NCI-H2107 treated with DMSO at 0.1 percent for 48 hours (cell line): Measurements from ENCODE around the gene DOCK4.
"Not testable (repeated sequence)": the region's sequence is repeated elsewhere in the genome, so short reads cannot be mapped to it uniquely, and the experiment has no call there.

Experiments used
- DNase-seq: peaks from one replicate; lab custom pipeline; 2025; ENCODE audit not compliant: unreplicated experiment; lab: John Stamatoyannopoulos, UW

DOCK4 gene

GRCh38 chr7:112206238-112206990, at the start of gene DOCK4, which contains the start of gene ZNF277:
TSS of gene DOCK4 (minus strand) at chr7:112206399. CDS start at chr7:112206138, 261 bp downstream.
TSS of gene ZNF277 (plus strand) at chr7:112206695. CDS start at chr7:112206717, 22 bp downstream.
- peak; percentile 99 for DNase-seq

- no peak for DNase-seq
These were observed 49.2 kb upstream of the DOCK4 start for GRCh38 chr7:112255388-112255720.

GRCh38 chr7:112254709-112255387, 48.6 kb upstream of the DOCK4 start:
- DNase-seq, result no peak

- DNase-seq, result no peak
These were observed 48.0 kb upstream of the DOCK4 start for GRCh38 chr7:112254156-112254555.

- DNase-seq, result no peak
These were observed 46.5 kb upstream of the DOCK4 start for GRCh38 chr7:112252691-112253090.

GRCh38 chr7:112252141-112252540, 45.9 kb upstream of the DOCK4 start:
- DNase-seq, result no peak

GRCh38 chr7:112249967-112250366, 43.8 kb upstream of the DOCK4 start:
- DNase-seq, result not testable (repeated sequence)

GRCh38 chr7:112248598-112248997, 42.4 kb upstream of the DOCK4 start:
- DNase-seq, result no peak

GRCh38 chr7:112238852-112239610, 32.8 kb upstream of the DOCK4 start:
- no peak for DNase-seq

GRCh38 chr7:112238330-112238729, 32.1 kb upstream of the DOCK4 start:
- DNase-seq, result no peak

- DNase-seq, result no peak
These were observed 30.4 kb upstream of the DOCK4 start for GRCh38 chr7:112236597-112236996.

GRCh38 chr7:112234147-112234546, 27.9 kb upstream of the DOCK4 start:
- DNase-seq, result no peak

GRCh38 chr7:112233048-112233697, 27.0 kb upstream of the DOCK4 start:
- DNase-seq, result no peak

GRCh38 chr7:112232212-112232978, 26.2 kb upstream of the DOCK4 start:
- no peak for DNase-seq

GRCh38 chr7:112228632-112229031, 22.4 kb upstream of the DOCK4 start:
- DNase-seq, result no peak

- no peak for DNase-seq
These were observed 20.6 kb upstream of the DOCK4 start for GRCh38 chr7:112226701-112227276.

GRCh38 chr7:112225006-112225405, 18.8 kb upstream of the DOCK4 start:
- no peak for DNase-seq

- DNase-seq, result no peak
These were observed 18.0 kb upstream of the DOCK4 start for GRCh38 chr7:112224186-112224585.

- no peak for DNase-seq
These were observed 17.1 kb upstream of the DOCK4 start for GRCh38 chr7:112223310-112223709.

GRCh38 chr7:112220877-112221434, 14.8 kb upstream of the DOCK4 start:
- no peak for DNase-seq
